NB4 (cell line): ENCODE data around the gene SCUBE3.

Experiments used
- CTCF ChIP-seq: IDR thresholded peaks from one replicate; pipeline ENCODE4 v1.5.1; 2012; ENCODE audit warnings: low read depth, low read length
- MAX ChIP-seq: IDR thresholded peaks from 2 replicates; pipeline ENCODE4 v1.6.1; 2011; ENCODE audit warnings: low read depth, low read length
- MYC ChIP-seq: IDR thresholded peaks from 2 replicates; pipeline ENCODE4 v1.6.1; 2011; ENCODE audit warnings: low read depth, low read length
- POLR2A ChIP-seq: IDR thresholded peaks from 2 replicates; pipeline ENCODE4 v1.6.1; 2011; ENCODE audit warnings: mild to moderate bottlenecking; ENCODE audit not compliant: insufficient read length; ENCODE audit errors: extremely low read depth

DNA sequence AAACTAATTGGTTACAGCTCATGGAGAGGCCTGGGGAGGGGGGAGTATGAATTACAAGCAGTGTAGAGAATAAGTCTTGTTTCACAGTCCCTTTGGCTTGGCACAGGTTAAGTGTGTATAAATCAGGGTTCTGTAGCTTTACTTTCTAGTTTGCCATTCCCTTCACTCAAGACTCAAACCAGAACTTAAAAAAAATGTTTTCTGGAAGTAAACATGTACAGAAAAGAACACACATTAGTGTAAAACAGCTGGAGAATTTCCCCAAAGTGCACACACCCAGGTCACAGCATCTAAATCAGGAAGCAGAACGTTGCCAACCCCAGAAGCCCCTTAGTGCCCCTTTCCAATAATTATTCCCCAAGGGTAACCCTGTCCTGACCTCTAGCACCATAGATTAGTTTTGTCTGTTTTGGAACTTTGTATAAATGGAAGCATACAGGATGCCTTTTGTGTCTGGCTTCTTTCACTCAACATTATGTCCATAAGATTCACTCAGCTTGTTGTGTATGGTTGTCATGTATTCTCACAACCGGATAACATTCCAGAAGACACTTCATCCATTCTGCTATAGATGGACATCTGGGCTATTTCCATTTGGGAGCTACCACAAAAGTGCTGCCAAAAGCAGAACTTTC, 33.7 kb upstream of the SCUBE3 start:
- no peak for TF ChIP-seq CTCF
- no peak for TF ChIP-seq POLR2A
- TF ChIP-seq MAX: no peak
- TF ChIP-seq MYC: no peak
